ENCODE data around the gene SLC38A9.

SLC38A9 gene

GRCh38 chr5:55749387-55749786, 37.3 kb upstream of the SLC38A9 start:
- in situ Hi-C loops (cut with MboI; ENCODE audit: low pct_unique_long_range_greater_than_20kb, low sequenced_read_pairs, unreplicated experiment): no loop called here
- TF ChIP-seq CTCF (IDR thresholded peaks at IDR 0.05; ENCODE audit: extremely low read depth, insufficient read depth, missing control alignments): no peak
- DNase-seq (ENCODE audit: low spot score): no peak

- in situ Hi-C loops (cut with MboI; ENCODE audit: low pct_unique_long_range_greater_than_20kb, low sequenced_read_pairs, unreplicated experiment): no loop called here
- no peak for TF ChIP-seq CTCF (IDR thresholded peaks at IDR 0.05; ENCODE audit: extremely low read depth, insufficient read depth, missing control alignments)
- DNase-seq (ENCODE audit: low spot score): no peak
Measured at GRCh38 chr5:55747778-55748318, 35.7 kb upstream of the SLC38A9 start.

- DNase-seq (ENCODE audit: low spot score): no peak
- TF ChIP-seq CTCF (IDR thresholded peaks at IDR 0.05; ENCODE audit: extremely low read depth, insufficient read depth, missing control alignments): no peak
- in situ Hi-C loops (cut with MboI; ENCODE audit: low pct_unique_long_range_greater_than_20kb, low sequenced_read_pairs, unreplicated experiment): no loop called here
Measured at GRCh38 chr5:55742778-55743177, 30.7 kb upstream of the SLC38A9 start.

- in situ Hi-C loops (cut with MboI; ENCODE audit: low pct_unique_long_range_greater_than_20kb, low sequenced_read_pairs, unreplicated experiment): no loop called here
- TF ChIP-seq CTCF (IDR thresholded peaks at IDR 0.05; ENCODE audit: extremely low read depth, insufficient read depth, missing control alignments): no peak
- no peak for DNase-seq (ENCODE audit: low spot score)
Measured at GRCh38 chr5:55737793-55738192, 25.7 kb upstream of the SLC38A9 start, which contains the start of gene DDX4. DDX4 (plus strand) TSS chr5:55738061; CDS start chr5:55738964, 903 bp downstream.

GRCh38 chr5:55734658-55735057, 22.5 kb upstream of the SLC38A9 start:
- in situ Hi-C loops (cut with MboI; ENCODE audit: low pct_unique_long_range_greater_than_20kb, low sequenced_read_pairs, unreplicated experiment): no loop called here
- DNase-seq (ENCODE audit: low spot score): no peak

GRCh38 chr5:55732585-55732984, 20.5 kb upstream of the SLC38A9 start:
- no peak for TF ChIP-seq CTCF (IDR thresholded peaks at IDR 0.05; ENCODE audit: extremely low read depth, insufficient read depth, missing control alignments)
- DNase-seq (ENCODE audit: low spot score): no peak
- in situ Hi-C loops (cut with MboI; ENCODE audit: low pct_unique_long_range_greater_than_20kb, low sequenced_read_pairs, unreplicated experiment): no loop called here

More at GRCh38 chr5:55734658-55735057, 22.5 kb upstream of the SLC38A9 start:
- TF ChIP-seq CTCF (IDR thresholded peaks at IDR 0.05; ENCODE audit: extremely low read depth, insufficient read depth, missing control alignments): no peak

Data from GM13977 (cell line).